Testis (tissue), 3 donors: ENCODE results near the gene CDH5. TPM values are rescaled to one million over a fixed set of nuclear protein-coding genes. Genes with fewer than 3 reads are reported as not detected.

Experiments used
- polyA plus RNA-seq: library from polyadenylated mRNA; stranded (reverse); fragments of 350-450 nt; fragmentation: Illumina TruSeq; extraction: RNeasy Lipid Tissue Mini Kit (QIAGEN cat#74804); gene quantifications from one replicate; pipeline ENCODE4 v1.2.3, GENCODE V29; 2014; ENCODE audit warnings: low read depth, low replicate concordance; ENCODE audit not compliant: insufficient read depth
- total RNA-seq, 2 donors: library from RNA; depleted of rRNA; stranded (reverse); fragments of >200 nt; gene quantifications; one replicate each; pipeline ENCODE4 v1.2.3, GENCODE V29; 2016

The CDH5 gene
- total and polyA plus RNA-seq, 3 donors from 2014 or later = 22.1 to 40.6 (median 23.8) TPM

Other genes starting within 250 kb of the CDH5 start
- gene BEAN1, start 60.6 kb downstream of the CDH5 start, total RNA-seq = 1 to 10 TPM; 4.2 to 6.1 TPM
- 18.0 TPM for gene BEAN1, start 60.6 kb downstream of the CDH5 start, polyA plus RNA-seq
- 10 to 100 TPM; 51.7 to 66.8 TPM for gene TK2, start 183.4 kb downstream of the CDH5 start, total RNA-seq
- 73.4 TPM for gene TK2, start 183.4 kb downstream of the CDH5 start, polyA plus RNA-seq
- gene CKLF, start 185.9 kb downstream of the CDH5 start, total RNA-seq = 10 to 100 TPM; 49.5 to 71.5 TPM
- 128 TPM for gene CKLF, start 185.9 kb downstream of the CDH5 start, polyA plus RNA-seq
- gene CMTM1, start 199.7 kb downstream of the CDH5 start, total RNA-seq = 10 to 100 TPM; 24.0 to 47.5 TPM
- gene CMTM1, start 199.7 kb downstream of the CDH5 start, polyA plus RNA-seq = 103 TPM
- gene CMTM2, start 212.8 kb downstream of the CDH5 start, total RNA-seq = 100 to 1,000 TPM; 307 to 454 TPM
- gene CMTM2, start 212.8 kb downstream of the CDH5 start, polyA plus RNA-seq = 1,249 TPM
- 100 to 1,000 TPM; 137 to 182 TPM for gene CMTM3, start 238.0 kb downstream of the CDH5 start, total RNA-seq
- 149 TPM for gene CMTM3, start 238.0 kb downstream of the CDH5 start, polyA plus RNA-seq